Right lung (tissue), 5 donors: Measurements from ENCODE around the gene EMP1. TPM values are rescaled to one million over a fixed set of nuclear protein-coding genes. Genes with fewer than 3 reads are reported as not detected.

Source experiments
- DNase-seq, 2 donors: peaks; one replicate each; pipeline ENCODE4 v3.0.0-alpha.2; 2013
- polyA plus RNA-seq, 5 donors: library from polyadenylated mRNA; unstranded; fragments of 120-200 nt; gene quantifications; one replicate each; pipeline versions ENCODE4 v1.2.1 to v1.2.3, GENCODE V29; 2013; ENCODE audit warnings: inconsistent platforms in 1 of 5, low replicate concordance in 1 of 5; ENCODE audit not compliant: insufficient read length in 5 of 5, insufficient read depth in 1 of 5

Gene EMP1
- polyA plus RNA-seq, 5 donors = 91.0 to 141 (median 115) TPM

- no peak for DNase-seq
These were observed 24.3 kb upstream of the EMP1 start for GRCh38 chr12:13171921-13172859.

DNA sequence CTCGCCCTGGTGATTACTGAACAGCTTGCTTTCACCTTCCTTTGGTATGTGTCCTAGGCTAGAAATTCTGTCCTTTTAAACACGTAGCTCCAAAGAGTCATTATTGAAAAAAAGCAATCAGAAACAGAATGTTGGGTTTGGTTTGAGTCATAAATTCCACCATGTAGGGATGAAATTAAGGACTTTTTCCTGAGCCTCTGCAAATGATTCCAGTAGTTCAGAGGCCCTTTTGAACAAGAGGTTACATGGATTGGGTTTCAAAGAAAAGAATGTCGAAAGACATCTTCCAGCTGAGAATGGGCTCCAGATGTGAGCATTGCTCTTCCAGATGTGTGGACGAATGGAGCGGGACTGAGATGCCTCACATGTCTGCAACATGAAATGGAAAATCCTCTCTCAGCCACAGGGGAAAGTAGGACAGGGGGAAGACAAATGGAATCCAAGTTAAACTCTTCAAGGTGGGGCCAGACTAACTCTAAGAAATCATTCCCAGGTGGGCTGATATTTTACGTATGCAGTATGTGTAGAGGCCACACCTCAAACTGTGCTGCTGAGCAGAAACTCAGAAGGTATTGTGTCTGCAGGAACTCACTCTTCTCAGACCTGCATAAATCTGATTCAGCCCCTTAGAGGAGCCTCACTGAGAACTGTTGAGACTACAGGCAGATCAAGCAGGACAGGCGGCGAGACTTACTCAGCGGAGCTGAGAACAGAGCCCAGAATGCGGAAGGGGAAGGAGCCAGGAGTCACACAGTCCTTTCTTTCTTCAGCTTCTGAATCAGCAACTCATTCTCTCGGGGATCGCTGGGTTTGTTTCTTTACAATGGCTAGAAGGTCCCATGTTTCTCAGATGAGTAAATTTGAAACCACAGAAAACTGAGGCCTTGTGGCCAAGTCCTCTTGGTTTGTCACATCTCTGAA, 23.3 kb upstream of the EMP1 start:
- DNase-seq = peak; percentile 76 to 82

GRCh38 chr12:13175499-13175898, 21.0 kb upstream of the EMP1 start:
- no peak for DNase-seq

DNA sequence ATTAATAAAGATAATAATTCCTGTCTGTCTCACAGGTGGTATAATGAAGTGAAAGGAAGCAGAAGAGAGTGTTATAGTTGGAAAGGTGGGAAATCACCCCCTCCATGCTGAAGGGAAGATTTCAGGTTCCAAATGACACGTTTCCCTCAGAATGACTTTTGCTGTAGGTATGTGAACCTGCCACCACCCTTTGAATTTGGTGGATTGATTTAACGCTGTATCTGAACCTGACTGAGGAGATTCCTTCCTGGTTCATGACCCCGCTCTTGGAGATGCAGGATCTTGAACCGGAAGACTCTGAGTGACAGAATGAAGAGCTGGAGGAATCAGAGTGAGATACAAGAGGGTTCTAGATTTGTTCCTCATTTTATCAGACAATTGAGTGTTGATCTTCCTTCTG, 20.3 kb upstream of the EMP1 start:
- no peak for DNase-seq

DNA sequence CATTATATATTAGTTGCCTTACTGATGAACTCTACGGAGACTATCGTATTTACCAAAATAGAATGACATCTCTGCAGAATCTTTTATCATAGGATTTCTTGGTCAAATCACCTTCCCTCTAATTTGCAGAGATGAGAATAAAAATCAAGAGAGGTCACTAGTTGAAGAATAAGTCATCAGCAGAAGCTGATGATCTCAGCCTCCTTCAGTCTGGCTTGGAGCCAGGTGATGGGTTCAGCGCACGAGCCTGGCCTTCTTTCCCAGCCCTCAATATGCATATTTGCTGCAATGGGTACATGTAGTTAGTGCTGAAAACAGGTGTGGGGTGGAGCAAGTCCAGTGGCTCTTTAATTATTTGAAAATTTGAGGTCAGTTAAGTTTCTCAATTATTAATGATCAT, 19.2 kb upstream of the EMP1 start:
- no peak for DNase-seq

DNA sequence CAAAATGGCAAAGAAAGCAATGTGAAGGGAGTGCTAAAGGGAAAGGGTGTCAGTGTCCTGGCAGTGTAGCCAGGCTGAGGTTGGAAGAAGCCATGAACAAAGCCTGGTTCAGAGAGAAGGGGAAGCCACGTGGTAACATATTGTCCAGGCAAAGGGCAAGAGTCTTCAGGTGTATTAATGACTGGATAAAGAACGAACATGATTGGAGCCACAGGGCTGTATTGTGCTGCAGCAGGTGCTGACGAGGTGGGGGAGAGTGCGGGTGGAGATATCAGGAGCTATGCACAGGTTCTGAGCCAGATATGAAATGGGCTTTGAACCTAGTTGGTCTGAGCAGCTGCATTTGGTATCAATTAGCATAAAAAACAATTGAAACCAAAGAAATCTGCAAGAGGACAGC, 18.6 kb upstream of the EMP1 start:
- no peak for DNase-seq

GRCh38 chr12:13178568-13179210, 17.8 kb upstream of the EMP1 start:
- DNase-seq = peak in 1 of 2 donors; percentile 75

DNA sequence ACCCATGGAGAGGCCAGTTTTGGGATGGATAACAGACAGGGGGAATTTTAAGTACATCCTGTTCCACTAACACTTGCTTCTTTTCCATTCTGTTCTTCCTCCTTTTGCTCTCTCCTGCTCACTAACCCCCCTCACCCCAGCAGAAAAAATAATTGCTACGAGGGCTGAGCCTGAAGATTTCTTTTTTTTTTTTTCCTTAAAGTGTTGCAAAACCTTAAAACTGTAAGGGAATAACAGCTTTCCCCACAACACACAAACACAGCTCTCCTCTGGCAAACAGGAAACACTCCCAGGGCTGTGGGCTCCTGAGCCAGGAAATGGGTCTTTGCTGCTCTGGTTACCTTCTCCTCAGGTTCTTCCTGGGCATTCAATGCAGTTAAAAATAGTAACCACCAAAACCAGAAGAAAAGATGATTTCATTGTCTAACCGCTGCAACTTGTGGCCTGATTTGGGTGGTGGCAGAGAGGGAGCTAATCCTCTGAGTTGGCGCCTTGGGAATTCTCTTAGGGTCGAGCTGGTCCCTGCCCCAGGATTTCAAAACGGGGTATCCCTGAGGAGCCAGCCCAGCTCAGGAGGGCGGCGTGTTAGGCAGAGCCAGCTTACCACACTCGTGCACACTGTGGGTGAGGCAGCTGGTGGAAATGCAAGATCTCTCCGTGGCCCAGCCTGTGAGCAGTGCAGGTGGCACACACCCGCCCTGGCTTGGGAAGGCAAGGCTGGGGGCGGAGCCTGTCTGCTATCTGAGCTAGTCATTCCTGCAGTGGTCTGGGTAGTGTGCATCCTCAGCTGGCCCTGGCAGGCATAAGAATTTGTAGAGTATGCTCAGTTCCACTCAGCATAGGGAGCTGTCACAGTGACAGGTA, 17.1 kb upstream of the EMP1 start:
- peak; percentile 79 to 80 for DNase-seq

DNA sequence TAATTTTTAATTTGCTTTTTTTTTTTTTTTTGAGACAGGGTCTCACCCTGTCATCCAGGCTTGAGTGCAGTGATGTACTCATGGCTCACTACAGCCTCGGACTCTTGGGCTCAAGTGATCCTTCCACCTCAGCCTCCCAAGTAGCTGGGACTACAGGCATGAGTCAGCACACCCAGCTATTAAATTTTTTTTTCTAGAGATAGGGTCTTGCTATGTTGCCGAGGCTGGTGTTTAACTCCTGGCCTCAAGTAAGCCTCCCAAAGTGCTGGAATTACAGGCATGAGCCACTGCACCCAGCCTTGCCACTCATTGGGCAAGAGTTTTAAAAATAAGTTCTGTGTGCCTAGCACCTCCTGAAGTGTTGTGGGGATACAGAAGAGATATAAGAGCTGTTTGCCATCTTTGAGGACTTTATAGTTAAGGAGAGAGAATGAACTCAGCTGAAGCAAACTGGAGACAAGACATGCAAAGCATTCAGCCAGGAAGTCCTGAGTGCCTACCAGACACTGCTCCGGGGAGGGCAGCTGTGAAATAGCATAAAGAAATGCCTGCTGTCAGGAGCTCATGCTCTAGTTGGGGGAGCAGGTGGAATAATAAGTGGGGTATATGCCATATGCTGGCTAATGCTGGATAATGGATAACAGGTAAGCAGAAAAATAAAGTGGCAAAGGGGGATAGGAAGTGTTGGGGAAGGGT, 15.0 kb upstream of the EMP1 start:
- DNase-seq = no peak

DNA sequence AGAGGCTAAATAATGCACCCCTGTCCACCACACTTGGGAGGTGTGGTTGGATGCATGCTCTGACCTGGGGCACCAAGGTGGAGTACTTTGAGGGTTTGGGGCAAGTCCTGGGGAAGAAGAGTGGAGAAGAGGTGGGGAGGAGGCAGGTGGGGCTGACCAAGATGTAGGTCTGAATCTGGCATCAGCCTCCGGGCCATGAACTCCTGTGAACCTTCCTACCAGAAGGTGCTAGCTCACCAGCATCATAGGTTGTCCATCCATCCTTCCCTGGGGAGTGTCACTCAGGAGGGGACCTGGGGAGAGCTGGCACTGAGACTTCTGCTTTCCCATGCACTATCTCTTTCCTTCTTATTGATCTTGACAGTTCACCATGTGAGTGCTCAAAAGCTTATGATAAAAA, 13.6 kb upstream of the EMP1 start:
- DNase-seq = no peak

DNA sequence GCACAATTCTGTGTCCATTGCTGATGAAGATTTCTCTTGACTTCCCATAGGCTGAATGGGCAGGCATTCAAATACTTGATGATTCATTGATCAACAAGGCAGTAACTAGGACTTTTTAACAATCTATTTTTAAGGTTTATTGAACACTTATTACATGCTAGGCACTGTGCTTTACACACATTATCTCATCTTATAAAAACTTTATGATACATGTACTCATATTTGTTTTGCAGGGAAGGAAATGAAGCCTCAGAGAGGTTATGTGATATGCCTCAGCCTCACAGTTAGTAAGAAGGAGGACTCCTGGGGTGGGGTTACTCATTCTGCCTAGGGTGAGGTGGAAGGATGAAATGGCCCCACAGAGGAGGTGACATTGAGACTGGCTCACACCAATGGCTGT, 12.9 kb upstream of the EMP1 start:
- no peak for DNase-seq

DNA sequence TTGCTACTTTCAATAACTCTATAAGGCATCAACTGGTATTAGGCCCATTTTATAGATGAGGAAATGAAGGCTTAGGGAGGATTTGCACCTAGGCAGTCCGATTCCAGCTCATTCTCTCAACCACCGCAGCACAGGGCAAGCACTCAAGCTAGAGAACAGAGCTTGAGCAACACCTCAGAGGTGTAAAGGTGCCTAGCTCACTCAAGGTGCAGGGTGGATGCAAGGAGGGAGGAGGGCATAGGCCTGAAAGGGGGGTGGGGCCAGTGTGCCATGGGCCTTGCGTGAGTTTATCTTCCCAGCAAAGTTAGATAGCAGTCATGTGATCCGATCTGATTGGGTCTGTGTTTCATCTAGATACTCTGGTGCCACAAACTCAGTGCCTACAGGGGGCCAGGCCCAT, 10.2 kb upstream of the EMP1 start:
- no peak for DNase-seq

GRCh38 chr12:13187399-13187798, 9.1 kb upstream of the EMP1 start:
- DNase-seq = no peak

- no peak for DNase-seq
These were observed 7.3 kb upstream of the EMP1 start for GRCh38 chr12:13189264-13189663.

- no peak for DNase-seq
These were observed 6.3 kb upstream of the EMP1 start for GRCh38 chr12:13190275-13190674.

DNA sequence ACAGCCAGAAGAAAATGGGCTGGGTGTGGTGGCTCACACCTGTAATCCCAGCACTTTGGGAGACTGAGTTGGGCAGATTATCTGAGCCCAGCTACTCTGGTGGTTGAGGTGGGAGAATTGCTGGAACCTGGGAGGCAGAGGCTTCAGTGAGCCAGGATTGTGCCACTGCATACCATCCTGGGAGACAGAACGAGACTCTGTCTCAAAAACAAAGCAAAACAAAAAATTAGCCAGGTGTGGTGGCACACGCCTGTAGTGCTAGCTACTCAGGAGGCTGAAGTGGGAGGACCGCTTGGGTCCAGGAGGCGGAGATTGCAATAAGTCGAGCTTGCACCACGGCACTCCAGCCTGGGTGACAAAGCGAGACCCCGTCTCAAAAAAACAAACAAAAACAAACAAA, 3.8 kb upstream of the EMP1 start:
- DNase-seq = no peak

DNA sequence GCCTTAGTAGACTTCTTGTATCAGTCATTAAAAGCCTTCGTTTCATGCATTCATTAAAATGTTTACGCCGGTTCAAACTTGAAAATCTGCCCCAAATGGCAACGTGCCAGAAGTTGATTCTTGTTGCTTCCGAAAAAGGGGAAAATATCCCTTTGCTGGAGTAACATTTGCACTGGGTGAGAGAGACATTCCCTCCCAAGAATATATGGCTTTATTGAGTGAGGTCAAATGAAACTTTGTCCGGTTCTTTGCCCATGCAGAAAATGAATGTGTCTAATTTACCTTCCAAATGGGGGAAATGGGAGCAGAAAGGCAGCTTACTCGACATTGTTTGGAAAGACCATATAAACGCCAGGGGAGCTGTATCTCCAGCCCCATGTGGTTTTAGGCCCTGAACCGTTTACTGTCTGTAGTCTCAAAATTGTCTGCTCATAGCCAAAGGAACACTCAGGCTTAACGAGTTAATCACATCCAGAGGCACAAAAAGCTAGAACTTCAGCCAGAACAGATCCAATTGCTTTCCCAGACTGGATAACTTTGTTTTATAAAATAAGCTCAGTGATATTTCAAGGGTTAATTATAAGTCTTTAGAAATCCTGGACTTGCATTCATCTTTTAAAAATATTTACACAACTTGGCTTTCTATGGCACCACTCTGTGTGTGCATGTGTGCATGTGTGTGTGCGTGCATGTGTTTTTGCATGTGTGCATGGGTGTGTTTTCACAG, 2.9 kb upstream of the EMP1 start:
- no peak for DNase-seq

DNA sequence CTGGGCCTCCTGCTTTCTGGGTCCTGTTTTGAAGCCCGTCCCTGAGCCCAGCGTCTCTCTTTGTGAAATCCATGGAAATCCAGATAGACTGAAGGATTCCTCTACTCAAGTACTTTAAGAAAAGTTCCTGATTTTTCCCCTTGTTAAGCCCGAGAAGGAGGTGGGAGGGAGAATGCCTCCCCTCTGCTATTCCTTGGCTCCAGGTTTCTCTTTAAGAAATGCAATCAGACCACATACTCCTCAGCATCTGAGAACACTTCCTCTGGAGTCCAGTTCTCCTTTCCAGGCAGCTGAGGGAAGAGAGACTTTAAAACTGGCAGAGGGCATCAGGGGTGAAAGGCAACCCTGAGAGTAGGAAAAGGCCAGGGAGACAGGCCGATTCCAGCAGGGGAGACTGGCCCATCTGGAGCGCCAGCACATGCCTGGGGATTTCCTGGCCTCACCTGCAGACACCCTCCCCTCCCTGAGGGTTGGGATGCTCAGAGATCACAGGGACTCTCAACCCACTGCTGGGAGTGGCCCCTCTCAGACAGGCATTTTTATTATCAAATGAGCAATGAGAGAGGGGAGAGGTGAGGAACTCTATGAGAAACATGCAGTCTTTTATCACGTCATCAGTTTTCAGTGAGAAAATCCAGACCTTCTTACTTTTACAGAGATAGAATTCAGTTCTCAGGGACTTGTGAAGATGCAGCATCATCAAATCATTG, 2.0 kb upstream of the EMP1 start:
- DNase-seq = no peak

DNA sequence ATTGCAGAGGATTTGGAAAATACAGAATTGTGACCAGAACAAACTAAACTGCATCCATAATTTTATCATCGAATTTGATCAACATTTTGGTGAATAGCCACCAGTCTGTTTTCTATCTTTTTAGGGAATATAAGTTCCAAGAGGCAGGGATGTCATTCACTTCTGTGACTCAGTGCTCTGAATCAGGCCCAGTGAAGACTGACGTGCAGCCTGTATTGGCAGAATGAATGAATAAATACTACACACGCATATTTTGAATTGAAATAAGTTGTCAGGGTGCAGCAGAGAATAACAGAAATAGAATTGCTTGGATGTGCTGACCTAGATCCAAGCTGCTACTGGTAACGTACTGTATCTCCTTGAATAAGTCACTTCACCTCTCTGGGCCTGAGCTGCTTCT, 1.3 kb upstream of the EMP1 start:
- no peak for DNase-seq
